ENCODE data around the gene SLC17A7. TPM values are rescaled to one million over a fixed set of nuclear protein-coding genes. Genes with fewer than 3 reads are reported as not detected.

SLC17A7 gene
- total and polyA plus RNA-seq, 9 of the 15 experiments (the other 6 are each of a cell fraction or from before 2014, with no cell fraction given): 1.1 to 15.7 (median 2.4) TPM

DNA sequence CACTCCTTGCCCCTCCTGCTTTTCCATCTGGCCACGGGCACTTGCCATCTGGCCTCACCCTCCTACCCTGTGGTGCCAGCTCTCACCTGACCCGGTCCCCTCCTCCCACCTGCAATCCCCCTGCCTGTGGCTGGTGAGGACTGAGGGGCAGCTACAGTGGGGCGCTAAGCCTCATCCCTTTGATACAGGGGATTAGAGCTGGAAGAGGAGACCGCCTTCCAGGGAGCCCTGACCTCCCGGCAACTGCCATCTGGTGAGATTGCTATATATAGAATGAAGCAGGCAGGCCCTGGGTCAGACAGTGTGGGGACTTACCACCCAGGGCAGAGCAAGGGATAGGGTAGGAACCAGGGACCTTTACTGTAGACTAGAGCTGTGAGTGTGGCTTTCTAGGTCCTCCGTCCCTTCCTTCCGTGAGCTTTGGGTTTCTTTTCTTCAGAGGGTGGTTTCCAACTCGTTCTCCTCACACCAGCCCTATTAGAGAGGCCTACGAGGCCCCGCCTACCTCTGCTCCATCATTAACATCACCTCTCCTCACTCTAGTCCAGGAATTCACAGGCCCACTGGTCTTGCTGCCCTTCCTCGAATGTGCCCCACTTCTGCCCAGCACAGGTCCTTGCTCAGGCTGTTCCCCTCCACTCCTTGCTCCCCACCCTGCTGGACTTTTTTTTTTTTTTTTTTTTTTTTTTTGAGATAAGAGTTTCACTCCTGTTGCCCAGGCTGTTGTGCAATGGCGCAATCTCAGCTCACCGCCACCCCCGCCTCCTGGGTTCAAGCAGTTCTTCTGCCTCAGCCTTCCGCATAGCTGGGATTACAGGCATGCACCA lies 45.5 kb downstream of the SLC17A7 start:
- ChIA-PET CTCF (ENCODE audit: low intra/inter-chr PET ratio) (no interaction called here), POLR2A (interaction anchor here (0.9 kb wide), 1 partner anchor 58 kb away, joined by 3 read pairs; no protein-coding TSS in a partner anchor)
- Histone ChIP-seq H3K4me2 (ENCODE audit: insufficient read depth, low read length) (no peak overlapping the region), H2AFZ (ENCODE audit: low read depth, low read length) (no peak overlapping the region), H4K20me1 (replicated peaks; ENCODE audit: control insufficient read depth, insufficient read depth, low read length) (no peaks in the 10 kb centered on the region), H3K9ac (ENCODE audit: insufficient read depth in 1 of 2, low read depth in 2 of 2, low read length in 2 of 2) (peak overlapping the region in 1 of 2 experiments; percentile 72; a peak in 2 of 4 replicates), H3K4me3 (no peak overlapping the region), H3K27me3 (ENCODE audit: control insufficient read depth in 2 of 2, insufficient read depth in 2 of 2, low read length in 2 of 2) (no peaks in the 10 kb centered on the region), H3K79me2 (ENCODE audit: control insufficient read depth, insufficient read depth, low read length) (no peaks in the 10 kb centered on the region), H3K9me3 (replicated peaks; ENCODE audit: control insufficient read depth, insufficient read depth, low read depth, low read length) (no peaks in the 10 kb centered on the region), H3K36me3 (ENCODE audit: control insufficient read depth, insufficient read depth, low read length) (no peaks in the 10 kb centered on the region), H3K4me1 (replicated peaks in 1 of 2; ENCODE audit: control insufficient read depth in 2 of 2, insufficient read depth in 2 of 2, low read length in 2 of 2) (peaks cover 7 to 30% of the 10 kb centered on the region in 2 experiments; a peak in 4 of 5 replicates), H3K27ac (ENCODE audit: extremely low read depth, low read depth, low read length) (no peak overlapping the region), H3K9me1 (ENCODE audit: control insufficient read depth, insufficient read depth, low read length) (no peaks in the 10 kb centered on the region)
- intact Hi-C loops (cut with micrococcal nuclease) (no loop called here), in situ Hi-C loops (cut with MboI) (no loop called here)
- 32% methylated on average over 14 of the region's 15 CpGs for WGBS (ENCODE audit: insufficient coverage, low coverage, missing lambda C conversion rate)
- TF ChIP-seq ETV6 (IDR thresholded peaks at IDR 0.05; ENCODE audit: borderline replicate concordance in 1 of 2, low read depth in 2 of 2, low read length in 1 of 2) (no peak), ETV6 (CRISPR knock-in tag; IDR thresholded peaks at IDR 0.05; ENCODE audit: borderline replicate concordance) (no peak), HOXB6 (CRISPR knock-in tag; IDR thresholded peaks at IDR 0.05; ENCODE audit: borderline replicate concordance) (no peak), CEBPG (CRISPR knock-in tag; IDR thresholded peaks at IDR 0.05) (peak; percentile 44; the same call in 1 of the 2 replicates), CEBPG (tag; conservative IDR thresholded peaks at IDR 0.05 in 1 of 2, IDR thresholded peaks at IDR 0.05 in 1 of 2) (peak; percentile 59 to 67; a peak in 3 of 4 replicates), HCFC1 (IDR thresholded peaks at IDR 0.05; ENCODE audit: low read depth, low read length) (no peak), RCOR1 (IDR thresholded peaks at IDR 0.05; ENCODE audit: borderline replicate concordance in 1 of 2, low read depth in 2 of 2, low read length in 2 of 2) (peak in 1 of 2 experiments; percentile 64; a peak in 2 of 4 replicates), EGR1 (conservative IDR thresholded peaks at IDR 0.05) (peak; percentile 36), ZNF384 (IDR thresholded peaks at IDR 0.05; ENCODE audit: low read depth, low read length) (peak; percentile 60), CEBPB (tag; IDR thresholded peaks at IDR 0.05) (peak; percentile 94), HDAC1 (IDR thresholded peaks at IDR 0.05) (0 out of 4 replicates have a peak, but pooled peaks of 1 of the 2 experiments have one; percentile 14)
- ATAC-seq (no peak), DNase-seq (ENCODE audit: extremely low read depth in 1 of 4, low spot score in 3 of 4) (peak in 1 of 4 experiments; percentile 8), FAIRE-seq (no peak)
- no TSS peak for BruUV-seq (replicated peaks)
